ENCODE data around the gene CARD11.

- TF ChIP-seq CTCF (conservative IDR thresholded peaks at IDR 0.05 in 1 of 2, IDR thresholded peaks at IDR 0.05 in 1 of 2; ENCODE audit: extremely low read depth in 1 of 2, insufficient read depth in 1 of 2, low read depth in 1 of 2, low read length in 2 of 2) (no peak), EZH2 (IDR thresholded peaks at IDR 0.05; ENCODE audit: borderline replicate concordance, low read length) (no peak)
Measured at GRCh38 chr7:3005257-3005656, 38.4 kb downstream of the CARD11 start.
